Body of pancreas (tissue), 4 donors: Measurements from ENCODE around the gene CDK8.

ENCODE experiments used
- CTCF ChIP-seq, 7 experiments: fragments of 450-650 bp in 4 of 7; fragments of 200-600 bp in 3 of 7; sonication (generic) in 3 of 7; IDR thresholded peaks; one replicate each; pipeline ENCODE4 v1.5.1; 2016 to 2019; ENCODE audit warnings: antibody characterized with exemption in 7 of 7
- POLR2A ChIP-seq, 3 donors: fragments of 450-650 bp; IDR thresholded peaks; one replicate each; pipeline ENCODE4 v1.6.1; 2016; ENCODE audit warnings: antibody characterized with exemption in 3 of 3, mild to moderate bottlenecking in 2 of 3

- TF ChIP-seq CTCF (IDR thresholded peaks at IDR 0.05) (no peak), POLR2A (IDR thresholded peaks at IDR 0.05) (no peak)
Measured at GRCh38 chr13:26272621-26273020, 18.7 kb downstream of the CDK8 start.
